DMS153 treated with DMSO at 0.1 percent for 48 hours (cell line): ENCODE results near the gene STAT5B.

Experiments used
- DNase-seq: peaks from one replicate; lab custom pipeline; 2025; ENCODE audit not compliant: unreplicated experiment; lab: John Stamatoyannopoulos, UW

The STAT5B gene

GRCh38 chr17:42180922-42181850, 95.0 kb downstream of the STAT5B start, which contains the start of gene KCNH4:
KCNH4 (minus strand) TSS chr17:42181142; CDS start chr17:42180945, 197 bp downstream.
- DNase-seq, result peak; percentile 68

GRCh38 chr17:42180411-42180921, 95.7 kb downstream of the STAT5B start:
- no peak for DNase-seq

- DNase-seq, result peak; percentile 31
Measured at GRCh38 chr17:42179911-42180410, 96.2 kb downstream of the STAT5B start.

GRCh38 chr17:42179335-42179734, 96.9 kb downstream of the STAT5B start:
- no peak for DNase-seq

GRCh38 chr17:42178817-42179216, 97.4 kb downstream of the STAT5B start:
- DNase-seq, result no peak

- no peak for DNase-seq
Measured at GRCh38 chr17:42177684-42178083, 98.5 kb downstream of the STAT5B start.

- DNase-seq, result no peak
Measured at GRCh38 chr17:42174126-42174783, 101.9 kb downstream of the STAT5B start.

DNA sequence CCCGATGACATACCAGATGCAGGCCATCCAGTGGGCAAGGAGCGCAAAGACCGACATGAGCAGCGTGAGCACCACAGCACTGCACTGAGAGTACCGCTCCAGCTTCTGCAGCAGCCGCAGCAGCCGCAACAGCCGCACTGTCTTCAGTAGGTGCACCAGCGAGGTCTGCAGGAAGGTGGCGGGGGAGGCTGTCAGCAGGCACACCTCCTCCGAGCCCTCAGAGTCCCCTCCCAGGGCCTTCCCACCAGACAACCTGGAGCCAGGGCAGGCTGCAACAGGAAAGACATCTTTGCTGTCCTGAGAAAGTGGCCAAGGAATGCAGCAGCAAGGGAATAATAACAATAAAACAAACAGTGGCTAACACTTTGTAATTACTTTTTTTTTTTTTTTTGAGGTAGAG, 104.4 kb downstream of the STAT5B start:
- DNase-seq, result no peak

- DNase-seq, result no peak
Measured at GRCh38 chr17:42169351-42169750, 106.8 kb downstream of the STAT5B start.

DNA sequence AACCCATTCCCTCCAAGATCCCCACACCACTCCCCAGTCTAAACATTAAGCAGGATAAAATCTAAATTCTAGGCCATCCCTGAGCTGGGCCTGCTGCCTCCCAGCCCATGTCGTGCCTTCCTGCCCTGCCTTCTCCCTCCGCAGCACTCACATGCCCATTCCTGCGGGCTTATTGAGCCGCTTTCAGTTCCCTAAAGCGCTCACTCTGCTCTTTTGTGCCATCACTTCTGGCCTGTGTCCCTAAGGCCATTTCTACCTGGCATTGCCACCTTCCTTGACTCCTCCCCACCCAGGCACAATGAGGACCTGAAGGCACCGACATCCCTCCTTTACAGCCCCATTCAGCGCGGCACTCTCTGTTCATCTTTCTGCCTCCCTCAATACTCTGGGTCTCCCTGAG, 108.4 kb downstream of the STAT5B start:
- DNase-seq, result no peak

- no peak for DNase-seq
Measured at GRCh38 chr17:42166196-42166763, 109.9 kb downstream of the STAT5B start.

- no peak for DNase-seq
Measured at GRCh38 chr17:42165751-42166150, 110.4 kb downstream of the STAT5B start.

- DNase-seq, result no peak
Measured at GRCh38 chr17:42163696-42164407, 112.3 kb downstream of the STAT5B start.

- DNase-seq, result no peak
Measured at GRCh38 chr17:42163113-42163512, 113.1 kb downstream of the STAT5B start.

DNA sequence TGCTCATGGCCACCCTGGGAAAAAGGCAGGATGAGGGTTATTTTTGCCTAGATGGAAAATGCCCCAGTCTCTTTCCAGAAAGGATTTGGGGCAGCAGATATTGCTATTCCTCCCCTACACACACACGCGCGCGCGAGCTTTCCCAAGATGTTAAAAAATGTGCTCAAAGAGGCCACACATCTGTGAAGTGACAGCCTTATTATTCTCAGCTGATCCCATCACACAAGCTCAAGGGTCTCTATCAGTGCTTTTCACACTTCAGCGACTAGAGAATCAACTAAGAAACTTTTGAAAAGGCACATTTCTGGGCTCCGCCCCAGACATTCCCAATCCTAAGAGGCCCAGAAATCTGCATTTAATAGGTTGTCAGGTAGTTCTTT, 115.7 kb downstream of the STAT5B start:
- DNase-seq, result no peak

GRCh38 chr17:42159796-42160530, 116.2 kb downstream of the STAT5B start:
- DNase-seq, result no peak

GRCh38 chr17:42155614-42156045, 120.6 kb downstream of the STAT5B start:
- no peak for DNase-seq

GRCh38 chr17:42153919-42154742, 122.1 kb downstream of the STAT5B start:
- DNase-seq, result no peak
